Activated CD8-positive, alpha-beta memory T cell treated with anti-CD3 and anti-CD28 coated beads, Interleukin-2, amount 50 U/mL, for 24 hours (primary cell): ENCODE results near the gene DPM3.

Experiments used
- DNase-seq: peaks from one replicate; pipeline ENCODE4 v3.0.0-alpha.2; 2020; ENCODE audit errors: extremely low read depth

Gene DPM3

GRCh38 chr1:155093911-155094621, 46.3 kb downstream of the DPM3 start:
- DNase-seq, result no peak

GRCh38 chr1:155092641-155093040, 47.7 kb downstream of the DPM3 start:
- no peak for DNase-seq

- no peak for DNase-seq
Measured at GRCh38 chr1:155092131-155092530, 48.2 kb downstream of the DPM3 start.

GRCh38 chr1:155091071-155092051, 49.0 kb downstream of the DPM3 start:
- peak; percentile 56 for DNase-seq
